A673 (cell line): Measurements from ENCODE around the gene GET4. TPM values are rescaled to one million over a fixed set of nuclear protein-coding genes. Genes with fewer than 3 reads are reported as not detected.
A peak's percentile ranks its signal among the peaks of the same experiment; 100 is the strongest.
"Not testable (repeated sequence)": the region's sequence is repeated elsewhere in the genome, so short reads cannot be mapped to it uniquely, and the experiment has no call there.

Experiments
- BruUV-seq: library from RNA; stranded (reverse); fragments of 400-500 nt; replicated peaks from 2 replicates; lab custom pipeline; 2021; lab: Mats Ljungman, UMichigan
- CTCF ChIA-PET: fragments of 300-600 bp; sonication (Branson Sonifier 250); formaldehyde crosslinking; loops from one replicate; lab custom pipeline; 2022; ENCODE audit warnings: antibody characterized with exemption; lab: Charles Lee
- POLR2A ChIA-PET: fragments of 300-600 bp; sonication (Branson Sonifier 250); formaldehyde crosslinking; loops from one replicate; lab custom pipeline; 2022; ENCODE audit warnings: antibody characterized with exemption; ENCODE audit not compliant: low non-redundant PET; lab: Charles Lee
- DNase-seq: peaks from one replicate; pipeline ENCODE4 v3.0.0-alpha.2; 2015; ENCODE audit warnings: low spot score
- H3K27ac ChIP-seq: fragments of 200-600 bp; sonication (generic); 2 replicates; pipeline ENCODE4 v1.5.1; 2016; ENCODE audit warnings: mixed run types, low read depth, mild to moderate bottlenecking, mixed read lengths, antibody characterized with exemption, low read length; ENCODE audit not compliant: poor library complexity, severe bottlenecking
- H3K27me3 ChIP-seq: fragments of 200-600 bp; sonication (generic); replicated peaks from 2 replicates; pipeline ENCODE4 v1.6.1; 2017; ENCODE audit warnings: mixed run types, low read depth, mild to moderate bottlenecking, mixed read lengths, antibody characterized with exemption, low read length; ENCODE audit not compliant: insufficient read depth, poor library complexity
- H3K36me3 ChIP-seq: fragments of 200-600 bp; sonication (generic); 2 replicates; pipeline ENCODE4 v1.6.1; 2016; ENCODE audit warnings: mixed run types, mild to moderate bottlenecking, mixed read lengths, antibody characterized with exemption, low read length; ENCODE audit not compliant: insufficient read depth, poor library complexity, severe bottlenecking
- H3K4me1 ChIP-seq: fragments of 200-600 bp; sonication (generic); 2 replicates; pipeline ENCODE4 v1.6.1; 2017; ENCODE audit warnings: mixed run types, mild to moderate bottlenecking, mixed read lengths, antibody characterized with exemption, low read length; ENCODE audit not compliant: insufficient read depth, poor library complexity, severe bottlenecking
- H3K4me3 ChIP-seq: fragments of 200-600 bp; sonication (generic); 2 replicates; pipeline ENCODE4 v1.5.1; 2016; ENCODE audit warnings: low read depth, mixed run types, mild to moderate bottlenecking, mixed read lengths, low read length; ENCODE audit not compliant: poor library complexity, severe bottlenecking
- H3K9me3 ChIP-seq: fragments of 200-600 bp; sonication (generic); 2 replicates; pipeline ENCODE4 v1.6.1; 2016; ENCODE audit warnings: mixed run types, low read depth, mild to moderate bottlenecking, mixed read lengths, antibody characterized with exemption, low read length; ENCODE audit not compliant: poor library complexity, severe bottlenecking
- CTCF ChIP-seq: fragments of 300-800, 200-600 bp; sonication (generic); conservative IDR thresholded peaks from 2 replicates; pipeline ENCODE4 v1.5.1; 2017; ENCODE audit warnings: low read depth, mild to moderate bottlenecking, antibody characterized with exemption, low read length, moderate library complexity, mixed read lengths
- EZH2 ChIP-seq: fragments of 200-600 bp; sonication (generic); IDR thresholded peaks from 2 replicates; pipeline ENCODE4 v1.6.1; 2017; ENCODE audit warnings: borderline replicate concordance, low read depth, mild to moderate bottlenecking, mixed read lengths, antibody characterized with exemption, low read length; ENCODE audit not compliant: poor library complexity, severe bottlenecking
- intact Hi-C: fragments of 100-400 bp; cut with micrococcal nuclease; formaldehyde crosslinking; loops from one replicate; pipeline ENCODE4 v1.10.0; 2022; ENCODE audit not compliant: unreplicated experiment
- total RNA-seq: library from RNA; stranded (reverse); gene quantifications from 2 replicates; pipeline ENCODE4 v1.2.3, GENCODE V29; 2021

Gene GET4
- total RNA-seq, 1 experiment from 2014 or later: 49.7 TPM

- H3K9me3 ChIP-seq: no peaks in the 10 kb centered on the region
- H3K4me3 ChIP-seq: no peak overlapping the region
- no peak for DNase-seq
- CTCF ChIA-PET: interaction anchor here (1.6 kb wide), 1 partner anchor 85 kb away, joined by 10 read pairs; no protein-coding TSS in a partner anchor
- POLR2A ChIA-PET: interaction anchor here (0.6 kb wide), 1 partner anchor 343 kb away, joined by 4 read pairs; no protein-coding TSS in a partner anchor
- intact Hi-C loops: loop anchor here (2.0 to 5.0 kb wide), 2 partner anchors 50 to 549 kb away; no protein-coding TSS in a partner anchor
- peaks cover 11% of the 10 kb centered on the region for H3K4me1 ChIP-seq
- H3K27me3 ChIP-seq: no peaks in the 10 kb centered on the region
- peaks cover 50% of the 10 kb centered on the region for H3K36me3 ChIP-seq
- BruUV-seq: no TSS peak
- TF ChIP-seq EZH2 (no peak), CTCF (no peak)
- H3K27ac ChIP-seq: no peak overlapping the region
Measured at GRCh38 chr7:871900-872537, 4.3 kb upstream of the GET4 start.

GRCh38 chr7:872685-873084, 3.7 kb upstream of the GET4 start:
- H3K27me3 ChIP-seq, H3K27ac ChIP-seq, H3K9me3 ChIP-seq, DNase-seq, BruUV-seq, H3K4me3 ChIP-seq: not testable (repeated sequence)
- Histone ChIP-seq H3K4me1 (peaks cover 11% of the 10 kb centered on the region), H3K36me3 (peaks cover 43% of the 10 kb centered on the region)
- CTCF ChIA-PET: interaction anchor here (1.0 to 1.6 kb wide), 4 partner anchors 51 to 92 kb away, joined by 3 to 10 read pairs (median 3); no protein-coding TSS in a partner anchor
- POLR2A ChIA-PET: interaction anchor here (0.7 kb wide), 1 partner anchor 417 kb away, joined by 3 read pairs; no protein-coding TSS in a partner anchor
- intact Hi-C loops: loop anchor here (1.0 to 5.0 kb wide), 3 partner anchors 50 to 550 kb away; no protein-coding TSS in a partner anchor

- Histone ChIP-seq H3K9me3 (no peaks in the 10 kb centered on the region), H3K27me3 (no peaks in the 10 kb centered on the region), H3K4me1 (peaks cover 11% of the 10 kb centered on the region), H3K36me3 (peaks cover 38% of the 10 kb centered on the region), H3K27ac (peak overlapping the region; percentile 44), H3K4me3 (no peak overlapping the region)
- TF ChIP-seq EZH2: no peak
- TF ChIP-seq CTCF: peak; percentile 98
- intact Hi-C loops: loop anchor here (1.0 to 5.0 kb wide), 3 partner anchors 51 to 551 kb away; no protein-coding TSS in a partner anchor
- CTCF ChIA-PET: interaction anchor here (0.7 to 1.6 kb wide), 5 partner anchors 52 to 91 kb away, joined by 3 to 10 read pairs (median 3); no protein-coding TSS in a partner anchor
- POLR2A ChIA-PET: interaction anchor here (0.7 kb wide), 1 partner anchor 416 kb away, joined by 3 read pairs; no protein-coding TSS in a partner anchor
- BruUV-seq: no TSS peak
- DNase-seq: peak; percentile 92
Measured at GRCh38 chr7:873367-874002, 2.9 kb upstream of the GET4 start.
